ENCODE results near the gene PCP4. TPM values are rescaled to one million over a fixed set of nuclear protein-coding genes. Genes with fewer than 3 reads are reported as not detected.

The PCP4 gene
- total and polyA plus RNA-seq, 10 of the 15 experiments (the other 5 are each of a cell fraction or from before 2014, with no cell fraction given): not detected

DNA sequence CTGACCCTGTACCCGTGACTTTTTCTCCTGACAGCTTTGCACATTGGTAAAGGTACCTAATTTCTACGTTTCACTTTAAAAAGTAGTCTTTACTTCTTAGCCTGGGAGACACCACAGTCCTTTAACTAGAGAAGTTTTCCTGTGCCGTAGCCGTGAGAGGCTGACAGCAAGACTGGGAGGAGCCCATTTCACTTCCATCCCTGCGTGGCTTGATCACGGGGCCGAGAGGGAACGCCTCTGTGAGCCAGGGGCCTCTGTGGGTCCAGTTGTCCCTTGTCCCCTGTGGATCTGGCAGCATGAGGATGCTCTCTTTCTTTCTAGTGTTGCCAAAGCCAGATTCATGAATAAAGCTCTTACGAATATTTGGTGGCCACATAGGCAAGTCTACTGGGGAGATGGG is 21.6 kb downstream of the PCP4 start:
- H4K20me1 ChIP-seq (ENCODE audit: control insufficient read depth, insufficient read depth): no peaks in the 10 kb centered on the region
- intact Hi-C loops (cut with micrococcal nuclease; ENCODE audit: unreplicated experiment) (no loop called here), in situ Hi-C loops (cut with MboI) (no loop called here)
- no peak for ATAC-seq
- H3K79me2 ChIP-seq (ENCODE audit: control insufficient read depth, insufficient read depth, low read length): no peaks in the 10 kb centered on the region
- H3K27me3 ChIP-seq (replicated peaks in 1 of 2; ENCODE audit: control insufficient read depth in 2 of 2, insufficient read depth in 2 of 2, low read length in 1 of 2): no peaks in the 10 kb centered on the region
- H3K9me3 ChIP-seq (replicated peaks; ENCODE audit: control insufficient read depth, insufficient read depth, low read length): no peaks in the 10 kb centered on the region; the same call in 2 of the 3 replicates
- no peak overlapping the region for H3K4me2 ChIP-seq (ENCODE audit: control insufficient read depth, insufficient read depth)
- H3K27ac ChIP-seq (ENCODE audit: control insufficient read depth, insufficient read depth): no peak overlapping the region
- ChIA-PET SMC1A (ENCODE audit: uncharacterized antibody, unreplicated experiment) (no interaction called here), CTCF (no interaction called here), POLR2A (no interaction called here), RAD21 (ENCODE audit: unreplicated experiment) (no interaction called here)
- DNase-seq (ENCODE audit: low read depth, low spot score): no peak
- no peaks in the 10 kb centered on the region for H3K4me1 ChIP-seq (ENCODE audit: control insufficient read depth, insufficient read depth, low read length)
- BruUV-seq (replicated peaks): no TSS peak
- H3K4me3 ChIP-seq: no peak overlapping the region
- no peak overlapping the region for H2AFZ ChIP-seq (ENCODE audit: control insufficient read depth, low read depth, low read length)
- no peaks in the 10 kb centered on the region for H3K36me3 ChIP-seq (ENCODE audit: control insufficient read depth in 2 of 2, insufficient read depth in 2 of 2, low read length in 1 of 2)
- 15% methylated on average over 9 of the region's 9 CpGs for WGBS (ENCODE audit: insufficient coverage, insufficient replicate concordance, low lambda C conversion rate, missing lambda C conversion rate)
- TF ChIP-seq, protein P1, sequence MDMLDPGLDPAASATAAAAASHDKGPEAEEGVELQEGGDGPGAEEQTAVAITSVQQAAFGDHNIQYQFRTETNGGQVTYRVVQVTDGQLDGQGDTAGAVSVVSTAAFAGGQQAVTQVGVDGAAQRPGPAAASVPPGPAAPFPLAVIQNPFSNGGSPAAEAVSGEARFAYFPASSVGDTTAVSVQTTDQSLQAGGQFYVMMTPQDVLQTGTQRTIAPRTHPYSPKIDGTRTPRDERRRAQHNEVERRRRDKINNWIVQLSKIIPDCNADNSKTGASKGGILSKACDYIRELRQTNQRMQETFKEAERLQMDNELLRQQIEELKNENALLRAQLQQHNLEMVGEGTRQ (IDR thresholded peaks at IDR 0.05; ENCODE audit: borderline replicate concordance, low read depth, low read length): no peak
- no peak for TF ChIP-seq BRCA1 (IDR thresholded peaks at IDR 0.05; ENCODE audit: low read depth, low read length)
- TF ChIP-seq NFXL1 (IDR thresholded peaks at IDR 0.05; ENCODE audit: borderline replicate concordance): no peak
- no peak for TF ChIP-seq NR2F1 (conservative IDR thresholded peaks at IDR 0.05)
- TF ChIP-seq TBL1XR1 (IDR thresholded peaks at IDR 0.05; ENCODE audit: low read depth, low read length): no peak
- no peak for TF ChIP-seq CBFB (IDR thresholded peaks at IDR 0.05; ENCODE audit: low read depth)
- no peak overlapping the region for H3K9ac ChIP-seq (ENCODE audit: control insufficient read depth, insufficient read depth, low read length)
- no peak for FAIRE-seq

DNA sequence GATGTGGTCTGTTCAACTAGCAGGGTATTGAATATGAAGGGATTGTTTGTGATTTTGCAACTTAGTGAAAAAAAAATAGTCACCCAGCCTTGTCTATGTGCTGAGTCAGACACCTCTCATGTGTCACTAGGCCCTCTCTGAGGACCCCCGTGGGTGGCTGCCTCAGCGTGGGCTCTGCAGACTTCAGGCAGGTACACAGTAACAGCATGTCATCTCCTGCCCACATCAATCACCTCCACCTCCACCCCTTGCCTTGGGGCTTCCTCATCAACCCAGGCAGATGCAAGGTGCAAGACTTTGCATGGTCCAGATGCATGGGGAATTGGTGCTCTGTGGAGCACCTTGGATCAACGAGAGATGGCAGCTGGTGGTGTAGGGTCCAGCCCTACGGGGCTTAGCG is 23.9 kb downstream of the PCP4 start:
- intact Hi-C loops (cut with micrococcal nuclease; ENCODE audit: unreplicated experiment): no loop called here
- H3K4me3 ChIP-seq: no peak overlapping the region
- CTCF ChIA-PET: no interaction called here
- RAD21 ChIA-PET (ENCODE audit: unreplicated experiment): no interaction called here
- H3K79me2 ChIP-seq (ENCODE audit: control insufficient read depth, insufficient read depth, low read length): no peaks in the 10 kb centered on the region
- in situ Hi-C loops (cut with MboI): no loop called here
- no peak overlapping the region for H3K4me2 ChIP-seq (ENCODE audit: control insufficient read depth, insufficient read depth)
- no peaks in the 10 kb centered on the region; the same call in 2 of the 3 replicates for H3K9me3 ChIP-seq (replicated peaks; ENCODE audit: control insufficient read depth, insufficient read depth, low read length)
- ATAC-seq (no peak), FAIRE-seq (no peak), DNase-seq (ENCODE audit: low read depth, low spot score) (no peak)
- 28% methylated on average over 5 of the region's 5 CpGs for WGBS (ENCODE audit: insufficient coverage, insufficient replicate concordance, low lambda C conversion rate, missing lambda C conversion rate)
- no TSS peak for BruUV-seq (replicated peaks)
- no peaks in the 10 kb centered on the region for H3K36me3 ChIP-seq (ENCODE audit: control insufficient read depth in 2 of 2, insufficient read depth in 2 of 2, low read length in 1 of 2)
- H3K27me3 ChIP-seq (replicated peaks in 1 of 2; ENCODE audit: control insufficient read depth in 2 of 2, insufficient read depth in 2 of 2, low read length in 1 of 2): no peaks in the 10 kb centered on the region
- no peaks in the 10 kb centered on the region for H4K20me1 ChIP-seq (ENCODE audit: control insufficient read depth, insufficient read depth)
- H3K9ac ChIP-seq (ENCODE audit: control insufficient read depth, insufficient read depth, low read length): no peak overlapping the region
- no peak overlapping the region for H3K27ac ChIP-seq (ENCODE audit: control insufficient read depth, insufficient read depth)
- no peak overlapping the region for H2AFZ ChIP-seq (ENCODE audit: control insufficient read depth, low read depth, low read length)
- POLR2A ChIA-PET: no interaction called here
- SMC1A ChIA-PET (ENCODE audit: uncharacterized antibody, unreplicated experiment): no interaction called here
- no peaks in the 10 kb centered on the region for H3K4me1 ChIP-seq (ENCODE audit: control insufficient read depth, insufficient read depth, low read length)
- TF ChIP-seq NFYA (IDR thresholded peaks at IDR 0.05; ENCODE audit: borderline replicate concordance, low read depth, low read length) (no peak), RELA (IDR thresholded peaks at IDR 0.05; ENCODE audit: borderline replicate concordance, partially characterized antibody) (no peak), CHD2 (IDR thresholded peaks at IDR 0.05; ENCODE audit: borderline replicate concordance, low read depth, low read length) (no peak), BRCA1 (IDR thresholded peaks at IDR 0.05; ENCODE audit: low read depth, low read length) (no peak), IKZF1 (conservative IDR thresholded peaks at IDR 0.05) (no peak), ZSCAN29 (IDR thresholded peaks at IDR 0.05) (no peak), CHD1 (IDR thresholded peaks at IDR 0.05; ENCODE audit: low read depth, low read length) (no peak), IRF4 (IDR thresholded peaks at IDR 0.05; ENCODE audit: low read depth, low read length) (no peak), PAX8 (IDR thresholded peaks at IDR 0.05) (no peak), RAD51 (IDR thresholded peaks at IDR 0.05) (no peak), NFIC (IDR thresholded peaks at IDR 0.05; ENCODE audit: low read depth, low read length) (no peak), RCOR1 (conservative IDR thresholded peaks at IDR 0.05; ENCODE audit: low read depth, low read length) (no peak), MEF2B (IDR thresholded peaks at IDR 0.05; ENCODE audit: partially characterized antibody, poor library complexity, severe bottlenecking) (no peak), TARDBP (IDR thresholded peaks at IDR 0.05; ENCODE audit: borderline replicate concordance) (no peak), POLR2A (IDR thresholded peaks at IDR 0.05; ENCODE audit: low read depth, low read length) (no peak)
- TF ChIP-seq, protein P2, sequence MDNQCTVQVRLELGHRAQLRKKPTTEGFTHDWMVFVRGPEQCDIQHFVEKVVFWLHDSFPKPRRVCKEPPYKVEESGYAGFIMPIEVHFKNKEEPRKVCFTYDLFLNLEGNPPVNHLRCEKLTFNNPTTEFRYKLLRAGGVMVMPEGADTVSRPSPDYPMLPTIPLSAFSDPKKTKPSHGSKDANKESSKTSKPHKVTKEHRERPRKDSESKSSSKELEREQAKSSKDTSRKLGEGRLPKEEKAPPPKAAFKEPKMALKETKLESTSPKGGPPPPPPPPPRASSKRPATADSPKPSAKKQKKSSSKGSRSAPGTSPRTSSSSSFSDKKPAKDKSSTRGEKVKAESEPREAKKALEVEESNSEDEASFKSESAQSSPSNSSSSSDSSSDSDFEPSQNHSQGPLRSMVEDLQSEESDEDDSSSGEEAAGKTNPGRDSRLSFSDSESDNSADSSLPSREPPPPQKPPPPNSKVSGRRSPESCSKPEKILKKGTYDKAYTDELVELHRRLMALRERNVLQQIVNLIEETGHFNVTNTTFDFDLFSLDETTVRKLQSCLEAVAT (IDR thresholded peaks at IDR 0.05): no peak
